Caco-2 (cell line): Measurements from ENCODE around the gene TNNT1. TPM values are rescaled to one million over a fixed set of nuclear protein-coding genes. Genes with fewer than 3 reads are reported as not detected.
A peak's percentile ranks its signal among the peaks of the same experiment; 100 is the strongest.

ENCODE experiments used
- BruUV-seq: library from RNA; stranded (reverse); fragments of 400-500 nt; replicated peaks from 2 replicates; lab custom pipeline; 2021; lab: Mats Ljungman, UMichigan
- CTCF ChIA-PET: fragments of 300-600 bp; sonication (Branson Sonifier 250); formaldehyde crosslinking; loops from one replicate; lab custom pipeline; 2022; ENCODE audit warnings: antibody characterized with exemption; lab: Charles Lee
- POLR2A ChIA-PET: fragments of 300-600 bp; sonication (Branson Sonifier 250); formaldehyde crosslinking; loops from one replicate; lab custom pipeline; 2022; ENCODE audit warnings: antibody characterized with exemption; lab: Charles Lee
- DNase-seq, 2 experiments: peaks; one replicate each; pipeline versions ENCODE4 v3.0.0 to v3.0.0-alpha.2; 2020 to 2022
- H3K27me3 ChIP-seq: replicated peaks from 2 replicates; pipeline ENCODE4 v1.6.0; 2011; ENCODE audit warnings: low read length; ENCODE audit not compliant: control insufficient read depth, insufficient read depth
- H3K36me3 ChIP-seq: 2 replicates; pipeline ENCODE4 v1.5.1; 2011; ENCODE audit warnings: low read length; ENCODE audit not compliant: control insufficient read depth, insufficient read depth
- H3K4me1 ChIP-seq: fragments of 250-450 bp; sonication (Bioruptor Pico); 2 replicates; pipeline ENCODE4 v1.5.1; 2020; ENCODE audit warnings: mild to moderate bottlenecking
- H3K4me3 ChIP-seq: 2 replicates; pipeline ENCODE4 v1.5.1; 2011; ENCODE audit warnings: low read depth, mild to moderate bottlenecking, control low read depth, low read length
- H3K9me3 ChIP-seq: fragments of 250-450 bp; sonication (Bioruptor Pico); 2 replicates; pipeline ENCODE4 v1.5.1; 2020; ENCODE audit warnings: mild to moderate bottlenecking, moderate library complexity
- H3K27ac Mint-ChIP-seq: one replicate; pipeline ENCODE4 v1.8.0; 2022; ENCODE audit warnings: mixed read lengths; ENCODE audit not compliant: unreplicated experiment
- H3K27me3 Mint-ChIP-seq: one replicate; pipeline ENCODE4 v1.8.0; 2022; ENCODE audit warnings: mixed read lengths; ENCODE audit not compliant: insufficient read depth, unreplicated experiment
- H3K36me3 Mint-ChIP-seq: one replicate; pipeline ENCODE4 v1.8.0; 2022; ENCODE audit warnings: mild to moderate bottlenecking, mixed read lengths; ENCODE audit not compliant: insufficient read depth, unreplicated experiment
- H3K4me1 Mint-ChIP-seq: one replicate; pipeline ENCODE4 v1.8.0; 2022; ENCODE audit warnings: low read depth, mixed read lengths; ENCODE audit not compliant: unreplicated experiment
- H3K4me3 Mint-ChIP-seq: one replicate; pipeline ENCODE4 v1.8.0; 2022; ENCODE audit warnings: mild to moderate bottlenecking, moderate library complexity, mixed read lengths; ENCODE audit not compliant: unreplicated experiment
- H3K9me3 Mint-ChIP-seq: one replicate; pipeline ENCODE4 v1.8.0; 2022; ENCODE audit warnings: mixed read lengths; ENCODE audit not compliant: unreplicated experiment
- CTCF ChIP-seq, 2 experiments: fragments of 200-600 bp in 1 of 2; IDR thresholded peaks; 1 replicate in 1 of 2; 2 replicates in 1 of 2; pipeline versions ENCODE4 v1.5.1 to v1.8.0; 2011 to 2022; ENCODE audit warnings: antibody characterized with exemption in 1 of 2, control low read depth in 1 of 2, inconsistent platforms in 1 of 2, low read depth in 1 of 2, low read length in 1 of 2, mild to moderate bottlenecking in 1 of 2, moderate library complexity in 1 of 2; ENCODE audit not compliant: insufficient read depth in 1 of 2, severe bottlenecking in 1 of 2, unreplicated experiment in 1 of 2
- intact Hi-C: fragments of 100-400 bp; cut with micrococcal nuclease; formaldehyde crosslinking; loops from one replicate; pipeline ENCODE4 v1.10.0; 2022; ENCODE audit not compliant: unreplicated experiment
- total RNA-seq: library from RNA; stranded (reverse); gene quantifications from 2 replicates; pipeline ENCODE4 v1.2.3, GENCODE V29; 2022

Gene TNNT1
- total RNA-seq, 1 experiment from 2014 or later, result 18.0 TPM

GRCh38 chr19:55146705-55147273 is 2.2 kb downstream of the TNNT1 start:
- no peaks in the 10 kb centered on the region for H3K36me3 ChIP-seq
- no peak overlapping the region for H3K27ac Mint-ChIP-seq
- H3K36me3 Mint-ChIP-seq, result no peaks in the 10 kb centered on the region
- peaks cover 8% of the 10 kb centered on the region for H3K27me3 Mint-ChIP-seq
- TF ChIP-seq CTCF (IDR thresholded peaks at IDR 0.05; ENCODE audit: insufficient read depth in 1 of 2, low read depth in 1 of 2, low read length in 1 of 2, severe bottlenecking in 1 of 2, unreplicated experiment in 1 of 2), result no peak
- H3K4me1 Mint-ChIP-seq, result peaks cover 20% of the 10 kb centered on the region
- H3K27me3 ChIP-seq, result no peaks in the 10 kb centered on the region
- H3K4me3 ChIP-seq, result peak overlapping the region; percentile 43
- peaks cover 3% of the 10 kb centered on the region for H3K9me3 Mint-ChIP-seq
- intact Hi-C loops, result loop anchor here (1.0 kb wide), 3 partner anchors 10 to 272 kb away; no protein-coding TSS in a partner anchor
- CTCF ChIA-PET, result interaction anchor here (0.5 to 2.4 kb wide), 11 partner anchors 9 to 683 kb away, joined by 3 to 27 read pairs (median 5); partner anchors contain the start of genes DNAAF3, KMT5C, LENG9 and PPP1R12C
- no peaks in the 10 kb centered on the region for H3K9me3 ChIP-seq
- BruUV-seq, result no TSS peak
- POLR2A ChIA-PET, result interaction anchor here (0.6 kb wide), 3 partner anchors 129 to 493 kb away, joined by 3 to 4 read pairs (median 3); partner anchors contain the start of gene UBE2S
- H3K4me1 ChIP-seq, result peaks cover 12% of the 10 kb centered on the region; the same call in 1 of the 2 replicates
- H3K4me3 Mint-ChIP-seq, result peak overlapping the region; percentile 66
- DNase-seq, result peak; percentile 72 to 88

DNA sequence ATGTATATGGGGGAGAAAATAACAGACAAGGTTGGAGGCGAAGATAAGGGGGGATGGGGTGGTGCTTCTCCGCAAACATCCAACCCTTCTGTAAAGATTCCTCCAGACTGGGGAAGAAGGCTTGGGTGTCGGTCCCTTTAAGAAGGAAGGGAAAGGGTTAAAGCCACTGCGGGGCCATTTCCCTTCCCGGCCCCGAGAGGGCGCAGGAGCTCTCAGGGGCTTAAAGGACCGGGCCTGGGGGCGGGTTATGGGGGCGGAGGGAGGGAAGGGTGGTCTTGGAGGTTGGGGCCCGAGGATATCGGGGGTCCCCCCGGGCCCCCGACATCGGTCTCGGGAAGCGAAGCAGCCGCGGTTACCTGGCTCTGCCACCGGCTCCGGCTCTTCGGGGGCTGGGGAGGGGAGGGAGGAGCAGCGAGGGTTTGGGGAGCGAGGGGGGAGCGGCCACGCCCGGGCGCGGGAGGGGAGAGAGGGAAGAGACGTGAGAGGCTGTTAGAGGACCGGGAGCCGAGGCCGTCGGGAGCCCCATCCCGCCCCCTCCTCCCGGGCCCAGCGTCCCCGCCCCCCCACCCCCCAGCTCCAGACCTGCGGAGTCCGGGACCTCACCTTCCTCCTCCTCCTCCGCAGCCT is 2.8 kb downstream of the TNNT1 start:
- peak; percentile 79 to 94 for TF ChIP-seq CTCF (IDR thresholded peaks at IDR 0.05; ENCODE audit: insufficient read depth in 1 of 2, low read depth in 1 of 2, low read length in 1 of 2, severe bottlenecking in 1 of 2, unreplicated experiment in 1 of 2)
- Mint-ChIP-seq H3K4me3 (peak overlapping the region; percentile 66), H3K4me1 (peaks cover 20% of the 10 kb centered on the region), H3K27me3 (peaks cover 8% of the 10 kb centered on the region), H3K9me3 (no peaks in the 10 kb centered on the region), H3K36me3 (no peaks in the 10 kb centered on the region), H3K27ac (no peak overlapping the region)
- Histone ChIP-seq H3K27me3 (no peaks in the 10 kb centered on the region), H3K36me3 (no peaks in the 10 kb centered on the region), H3K4me1 (peaks cover 12% of the 10 kb centered on the region; the same call in 1 of the 2 replicates), H3K9me3 (no peaks in the 10 kb centered on the region), H3K4me3 (peak overlapping the region; percentile 43)
- intact Hi-C loops, result loop anchor here (1.0 kb wide), 3 partner anchors 10 to 272 kb away; no protein-coding TSS in a partner anchor
- BruUV-seq, result no TSS peak
- peak; percentile 69 to 73 for DNase-seq
- POLR2A ChIA-PET, result interaction anchor here (0.6 to 1.1 kb wide), 3 partner anchors 262 to 494 kb away, joined by 3 to 5 read pairs (median 3); partner anchors contain the start of gene UBE2S
- CTCF ChIA-PET, result interaction anchor here (0.5 to 2.4 kb wide), 12 partner anchors 10 to 315 kb away, joined by 3 to 27 read pairs (median 5); partner anchors contain the start of genes DNAAF3, ISOC2, KMT5C and PPP1R12C

DNA sequence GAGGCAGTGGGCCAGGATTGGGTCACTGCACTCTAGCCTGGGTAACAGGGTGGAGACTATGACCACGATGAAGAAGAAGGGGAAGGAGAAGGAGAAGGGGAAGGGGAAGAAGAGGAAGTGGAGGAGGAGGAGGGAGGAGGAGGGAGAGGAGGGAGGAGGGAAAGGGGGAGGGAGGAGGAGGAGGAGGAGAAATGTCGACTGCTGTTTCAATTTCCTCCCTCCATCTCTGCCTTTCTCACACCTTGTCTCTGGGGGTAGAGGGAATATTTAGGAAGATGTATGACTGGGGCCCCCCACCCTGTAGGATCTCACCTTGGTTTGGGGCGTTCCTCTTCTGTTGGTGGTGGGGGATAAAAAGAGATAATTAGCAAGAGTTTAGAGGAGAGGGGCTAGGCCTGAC is 3.8 kb downstream of the TNNT1 start:
- no peaks in the 10 kb centered on the region for H3K36me3 Mint-ChIP-seq
- H3K9me3 Mint-ChIP-seq, result no peaks in the 10 kb centered on the region
- no TSS peak for BruUV-seq
- ChIA-PET POLR2A (interaction anchor here (1.1 kb wide), 1 partner anchor 263 kb away, joined by 5 read pairs; the partner anchor contains the start of gene UBE2S), CTCF (no interaction called here)
- no peak for DNase-seq
- TF ChIP-seq CTCF (IDR thresholded peaks at IDR 0.05; ENCODE audit: insufficient read depth in 1 of 2, low read depth in 1 of 2, low read length in 1 of 2, severe bottlenecking in 1 of 2, unreplicated experiment in 1 of 2), result no peak
- Histone ChIP-seq H3K36me3 (no peaks in the 10 kb centered on the region), H3K9me3 (no peaks in the 10 kb centered on the region), H3K27me3 (no peaks in the 10 kb centered on the region), H3K4me3 (no peak overlapping the region), H3K4me1 (peaks cover 12% of the 10 kb centered on the region; the same call in 1 of the 2 replicates)
- peaks cover 6% of the 10 kb centered on the region for H3K27me3 Mint-ChIP-seq
- intact Hi-C loops, result no loop called here
- H3K27ac Mint-ChIP-seq, result no peak overlapping the region
- H3K4me1 Mint-ChIP-seq, result peaks cover 16% of the 10 kb centered on the region
- H3K4me3 Mint-ChIP-seq, result peak overlapping the region; percentile 7
